HCEC 1CT (cell line): ENCODE data around the gene GOLGA1.
"Not testable (repeated sequence)": the region's sequence is repeated elsewhere in the genome, so short reads cannot be mapped to it uniquely, and the experiment has no call there.

ENCODE experiments used
- DNase-seq: peaks from one replicate; pipeline ENCODE4 v3.0.0-alpha.2; 2017

GOLGA1 gene

GRCh38 chr9:124934290-124934689 is 6.6 kb downstream of the GOLGA1 start:
- DNase-seq, result peak; percentile 60

- no peak for DNase-seq
Measured at GRCh38 chr9:124932333-124932732, 8.6 kb downstream of the GOLGA1 start.

- no peak for DNase-seq
Measured at GRCh38 chr9:124929464-124929863, 11.4 kb downstream of the GOLGA1 start.

DNA sequence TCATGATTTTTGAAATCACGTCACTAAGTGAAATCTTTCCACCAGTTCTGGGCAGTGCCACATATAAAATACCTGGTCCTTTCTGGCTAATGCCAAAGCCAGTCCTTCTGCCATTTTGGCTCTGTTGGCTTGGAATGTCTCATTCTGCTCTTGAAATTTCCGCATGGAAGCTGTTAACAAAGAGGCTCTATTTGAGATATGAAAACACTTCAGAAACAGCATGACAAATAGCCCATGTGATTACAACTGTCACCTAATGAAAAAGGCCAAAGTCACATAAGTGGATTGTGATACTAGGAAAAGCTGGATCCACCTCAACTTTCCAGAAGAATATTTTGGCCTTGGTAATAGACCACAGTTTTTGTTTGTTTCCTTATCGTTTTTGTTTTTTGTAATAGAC is 12.8 kb downstream of the GOLGA1 start:
- no peak for DNase-seq

DNA sequence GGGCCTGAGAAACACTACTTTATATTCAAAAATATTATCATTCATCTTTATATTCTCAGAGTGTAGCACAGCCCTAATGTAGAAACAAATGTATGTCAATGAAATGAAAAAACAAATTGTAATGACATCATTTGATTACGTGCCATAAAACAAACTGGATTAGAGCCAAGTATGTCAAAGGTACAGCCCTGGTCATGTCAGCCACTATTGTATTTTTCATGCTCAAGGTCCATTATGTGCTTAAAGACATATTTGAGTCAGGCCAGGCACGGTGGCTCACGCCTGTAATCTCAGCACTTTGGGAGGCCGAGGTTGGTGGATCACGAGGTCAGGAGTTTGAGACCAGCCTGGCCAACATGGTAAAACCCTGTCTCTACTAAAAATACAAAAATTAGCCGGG is 20.5 kb downstream of the GOLGA1 start:
- DNase-seq, result not testable (repeated sequence)

DNA sequence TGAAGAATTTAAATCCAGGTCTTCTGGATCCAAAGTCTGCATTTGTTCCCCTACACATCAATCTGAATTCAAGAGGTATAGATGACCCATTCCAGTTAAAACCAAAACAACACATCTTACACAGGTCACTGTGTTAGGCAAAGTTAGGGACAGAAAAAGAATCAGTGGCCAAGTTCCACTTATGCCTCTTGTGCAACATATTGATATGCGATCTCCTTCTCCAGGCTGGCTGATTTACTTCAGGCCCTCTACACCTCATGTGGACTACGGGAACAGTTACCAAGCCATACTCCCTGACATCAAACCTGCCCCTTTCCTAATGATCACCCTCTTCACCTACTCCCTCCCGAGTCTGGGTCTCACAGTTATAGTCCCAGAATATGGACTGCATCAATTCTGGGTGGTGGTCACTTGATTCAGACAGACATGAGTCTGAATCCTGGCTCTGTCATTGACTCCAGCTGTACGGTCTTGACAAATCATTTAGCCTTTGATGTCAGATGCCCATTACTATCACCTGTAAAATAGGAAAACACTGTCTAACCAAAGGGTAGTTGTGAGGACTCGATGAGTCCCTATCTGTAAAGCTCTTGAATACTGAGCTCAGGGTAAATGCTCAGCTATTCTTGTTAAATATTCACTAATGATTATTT is 26.0 kb downstream of the GOLGA1 start:
- DNase-seq, result no peak

DNA sequence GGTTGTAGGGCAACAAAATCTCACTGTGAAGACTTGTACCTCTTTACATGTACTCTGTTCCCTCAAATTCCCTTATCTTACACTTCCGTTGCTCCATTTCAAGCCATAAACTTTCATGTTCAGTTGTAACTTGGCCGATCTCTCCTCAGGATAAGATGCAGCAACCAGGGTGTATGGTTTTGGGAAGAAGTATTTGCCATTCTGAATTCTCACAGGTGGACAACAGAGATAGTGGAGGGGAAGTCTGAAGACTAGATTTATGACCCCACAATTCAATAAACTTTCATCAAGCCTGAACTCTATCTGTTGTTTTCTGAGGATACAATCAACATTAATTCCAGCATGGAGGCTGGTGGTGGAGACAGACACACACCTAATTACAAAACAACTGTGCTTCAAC is 27.5 kb downstream of the GOLGA1 start:
- no peak for DNase-seq

GRCh38 chr9:124911766-124912165 is 29.1 kb downstream of the GOLGA1 start:
- no peak for DNase-seq

GRCh38 chr9:124908098-124908497 is 32.8 kb downstream of the GOLGA1 start:
- DNase-seq, result no peak

DNA sequence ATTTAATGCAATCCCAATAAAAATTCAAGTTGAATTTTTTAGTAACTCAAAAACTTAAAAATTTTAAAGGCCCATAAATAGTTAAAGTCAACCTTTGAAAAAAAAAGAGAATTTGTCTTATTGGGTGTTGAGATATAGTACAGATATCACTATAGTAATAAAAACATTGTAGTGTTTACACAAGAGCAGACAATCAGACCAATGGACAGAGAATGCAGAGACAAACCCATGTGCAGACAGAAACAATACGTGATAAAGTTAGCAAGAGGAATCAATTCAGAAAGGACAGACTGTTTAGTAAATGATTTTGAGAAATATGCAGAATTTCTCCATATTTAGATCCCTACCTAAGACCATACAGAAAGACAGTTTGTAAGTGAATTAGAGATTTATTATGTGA is 33.9 kb downstream of the GOLGA1 start:
- no peak for DNase-seq

DNA sequence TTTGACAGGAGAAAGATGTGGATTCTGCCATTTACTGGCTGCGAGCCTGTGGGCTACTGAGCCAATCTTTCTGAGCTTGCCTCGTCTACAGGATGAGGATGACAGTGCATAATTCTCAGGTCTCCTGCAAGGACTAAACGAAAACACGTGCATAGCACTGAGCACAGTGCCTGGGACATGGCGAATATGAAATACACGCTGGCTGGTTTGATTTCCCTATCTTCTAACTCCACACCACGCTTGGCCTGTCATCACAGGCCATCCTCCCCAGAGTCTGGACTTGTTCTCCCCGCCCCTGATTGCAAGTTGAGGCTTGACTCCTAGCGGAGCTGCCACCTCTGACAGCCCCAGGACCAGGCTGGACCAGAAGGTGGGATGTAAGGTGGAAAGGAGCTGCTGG is 41.0 kb downstream of the GOLGA1 start:
- DNase-seq, result no peak

DNA sequence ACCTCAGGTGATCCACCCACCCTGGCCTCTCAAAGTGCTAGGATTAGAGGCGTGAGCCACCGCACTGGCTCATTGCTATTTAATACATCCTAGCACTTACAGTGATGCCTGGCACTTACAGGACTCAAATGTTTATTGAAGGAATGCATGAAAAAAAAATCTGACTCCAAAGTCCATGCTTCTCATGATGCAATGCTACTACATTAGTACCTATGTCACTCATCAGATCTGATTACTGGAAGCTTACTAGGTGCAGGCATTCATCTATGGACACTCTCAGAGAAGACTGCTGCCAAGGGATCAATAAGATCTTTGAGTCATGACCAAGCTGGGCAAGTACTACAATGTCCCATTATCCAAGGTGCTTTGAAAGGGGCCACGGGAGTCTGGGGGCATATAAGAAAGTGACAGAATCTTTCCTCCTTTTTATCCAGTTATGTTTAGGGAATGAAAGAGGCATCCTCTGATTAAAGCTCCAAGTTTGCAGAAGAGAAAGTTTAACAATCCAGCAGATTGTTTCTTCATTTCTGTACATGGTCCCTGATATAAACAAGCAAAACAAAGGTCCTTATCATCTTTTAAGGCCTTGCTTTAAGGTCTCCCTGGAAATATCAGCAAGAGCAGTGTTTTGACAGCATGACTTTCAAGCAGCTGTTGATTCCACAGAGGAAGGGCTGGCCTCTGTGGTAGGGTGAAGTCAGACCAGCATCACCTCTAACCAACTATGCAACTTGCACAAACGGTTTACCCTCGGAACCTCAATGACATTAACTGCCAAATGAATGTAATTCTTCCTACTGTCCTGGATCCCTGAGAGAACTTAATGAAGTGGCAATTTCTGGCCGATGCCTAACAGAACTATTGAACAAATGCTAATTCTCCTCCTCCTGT is 43.1 kb downstream of the GOLGA1 start:
- DNase-seq, result no peak

GRCh38 chr9:124894741-124895170 is 46.1 kb downstream of the GOLGA1 start:
- peak; percentile 39 for DNase-seq

DNA sequence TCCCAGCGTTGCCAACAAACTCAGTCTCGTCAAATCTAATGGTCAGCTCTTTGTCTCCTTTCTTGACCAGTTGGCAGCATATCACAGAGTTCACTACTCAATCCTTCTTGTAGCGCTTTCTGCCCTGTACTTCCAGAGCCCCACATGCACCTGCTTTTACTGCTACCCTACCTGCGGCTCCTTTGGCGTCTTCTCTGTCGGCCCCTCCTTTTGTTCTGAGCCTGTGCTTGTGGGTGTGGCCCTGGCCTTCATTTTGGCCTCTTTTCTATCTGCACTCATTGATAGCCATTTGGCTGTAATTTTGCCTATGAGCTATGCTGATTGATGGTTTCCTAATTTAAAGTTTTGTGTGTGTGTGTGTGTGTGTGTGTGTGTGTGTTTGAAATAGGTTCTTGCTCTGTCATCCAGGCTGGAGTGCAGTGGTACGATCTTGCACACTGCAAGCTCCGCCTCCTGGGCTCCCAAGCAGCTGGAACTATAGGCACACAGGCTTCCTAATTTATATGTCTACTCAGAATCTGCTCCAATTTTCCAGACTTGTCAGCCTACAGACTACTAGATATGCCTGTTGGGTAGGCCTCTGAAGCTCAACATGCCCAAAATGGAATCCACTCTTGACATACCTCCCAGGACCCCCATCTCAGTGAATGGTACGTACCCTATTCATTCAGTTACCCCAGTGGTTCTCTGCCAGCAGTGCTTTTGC is 46.7 kb downstream of the GOLGA1 start:
- DNase-seq, result no peak

DNA sequence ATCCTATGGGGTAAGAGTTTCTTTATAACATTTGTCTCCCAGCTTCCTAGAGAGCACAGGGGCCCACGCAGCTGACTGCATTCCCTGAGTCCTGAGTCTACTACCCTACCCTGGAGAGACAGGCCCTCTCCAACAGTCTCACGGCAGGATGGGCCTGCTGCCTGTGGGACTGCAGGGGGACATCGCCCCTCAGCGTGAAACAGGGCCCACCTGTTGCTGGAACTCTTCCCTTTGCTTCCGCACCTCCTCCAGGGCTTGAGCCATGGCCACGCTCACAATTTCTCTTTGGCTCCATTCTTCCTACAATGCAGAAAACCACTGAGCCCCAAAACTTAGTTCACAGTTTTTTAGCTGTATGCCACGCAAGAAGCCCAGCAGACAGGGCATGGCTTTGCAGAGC is 50.7 kb downstream of the GOLGA1 start:
- no peak for DNase-seq

DNA sequence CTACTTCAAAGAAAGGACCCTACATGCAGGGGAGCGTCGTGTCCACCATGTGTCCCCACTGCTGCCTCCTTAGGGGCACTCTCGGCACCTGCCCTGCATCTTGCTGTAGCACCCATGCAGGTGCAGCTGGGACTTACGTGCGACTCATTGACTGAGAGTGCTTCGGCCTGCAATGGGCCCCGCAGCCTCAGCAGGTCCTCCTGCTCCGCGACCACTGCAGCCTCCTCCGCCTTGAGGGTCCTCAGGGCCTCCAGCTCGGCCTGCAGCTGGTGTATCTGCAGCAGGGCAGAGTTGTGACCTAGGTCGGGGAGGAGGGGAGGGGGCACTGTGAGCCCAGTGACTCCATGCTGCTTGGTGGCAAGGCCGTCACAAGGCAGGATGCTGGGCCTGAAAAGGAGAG is 51.9 kb downstream of the GOLGA1 start:
- no peak for DNase-seq

DNA sequence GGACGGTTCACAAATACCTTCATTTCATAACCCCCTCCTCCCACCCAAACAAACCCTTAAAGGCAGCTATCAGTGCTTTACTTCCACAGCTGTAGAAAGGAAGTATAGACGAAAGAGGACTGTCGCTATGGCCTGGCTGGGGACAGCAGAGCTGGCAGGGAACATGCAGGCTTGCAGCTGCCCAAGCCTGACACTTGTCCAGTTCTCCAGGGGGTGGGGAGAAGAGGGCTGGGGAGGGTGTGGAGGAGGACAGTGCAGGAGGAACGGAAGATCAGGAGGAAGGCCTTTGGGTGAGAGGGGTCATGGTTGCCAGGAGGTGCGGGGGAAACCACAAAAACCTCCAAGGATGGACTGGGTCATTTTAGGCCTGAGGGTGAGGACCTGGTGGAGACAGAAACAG is 53.1 kb downstream of the GOLGA1 start:
- no peak for DNase-seq

- DNase-seq, result no peak
Measured at GRCh38 chr9:124886866-124887492, 53.9 kb downstream of the GOLGA1 start.

- DNase-seq, result no peak
Measured at GRCh38 chr9:124886461-124886860, 54.4 kb downstream of the GOLGA1 start.

GRCh38 chr9:124885551-124885950 is 55.3 kb downstream of the GOLGA1 start:
- no peak for DNase-seq

DNA sequence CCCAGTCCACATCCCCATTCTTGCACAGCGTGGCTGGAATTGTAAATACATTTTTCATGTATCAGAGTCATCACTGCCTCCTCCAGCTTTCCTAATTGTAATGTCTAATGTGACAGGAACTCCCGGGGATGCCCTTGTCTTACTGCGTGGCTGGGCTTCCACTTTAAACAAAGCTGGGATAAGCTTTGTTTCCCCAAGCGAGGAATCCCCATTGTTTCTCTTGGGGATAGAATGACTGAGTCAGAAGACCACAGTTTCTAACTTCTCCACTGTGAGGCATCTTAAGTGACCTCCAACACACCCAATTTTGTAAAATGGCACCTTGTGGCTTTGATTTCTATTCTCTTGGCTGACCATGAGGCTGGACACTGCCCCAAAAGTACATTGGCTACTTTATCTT is 56.5 kb downstream of the GOLGA1 start:
- DNase-seq, result no peak

DNA sequence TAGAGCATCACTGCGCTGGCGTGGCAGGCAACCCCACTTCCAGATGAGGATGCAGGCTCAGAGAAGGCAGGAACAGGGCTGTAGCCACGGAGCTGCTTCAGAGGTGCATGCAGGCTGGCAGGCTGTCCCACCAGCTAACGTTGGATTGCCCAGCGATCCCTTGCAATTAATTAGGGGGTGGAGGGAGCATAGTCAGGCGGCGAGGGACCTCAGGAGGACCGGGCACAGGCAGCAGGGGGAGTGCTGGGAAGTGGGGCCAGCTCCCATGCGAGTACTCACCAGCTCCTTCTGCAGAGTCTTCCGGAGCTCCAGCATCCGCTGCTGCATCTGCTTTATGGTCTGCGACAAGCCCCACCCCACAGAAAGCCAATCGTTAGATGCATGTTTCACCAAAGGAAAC is 58.7 kb downstream of the GOLGA1 start:
- no peak for DNase-seq

DNA sequence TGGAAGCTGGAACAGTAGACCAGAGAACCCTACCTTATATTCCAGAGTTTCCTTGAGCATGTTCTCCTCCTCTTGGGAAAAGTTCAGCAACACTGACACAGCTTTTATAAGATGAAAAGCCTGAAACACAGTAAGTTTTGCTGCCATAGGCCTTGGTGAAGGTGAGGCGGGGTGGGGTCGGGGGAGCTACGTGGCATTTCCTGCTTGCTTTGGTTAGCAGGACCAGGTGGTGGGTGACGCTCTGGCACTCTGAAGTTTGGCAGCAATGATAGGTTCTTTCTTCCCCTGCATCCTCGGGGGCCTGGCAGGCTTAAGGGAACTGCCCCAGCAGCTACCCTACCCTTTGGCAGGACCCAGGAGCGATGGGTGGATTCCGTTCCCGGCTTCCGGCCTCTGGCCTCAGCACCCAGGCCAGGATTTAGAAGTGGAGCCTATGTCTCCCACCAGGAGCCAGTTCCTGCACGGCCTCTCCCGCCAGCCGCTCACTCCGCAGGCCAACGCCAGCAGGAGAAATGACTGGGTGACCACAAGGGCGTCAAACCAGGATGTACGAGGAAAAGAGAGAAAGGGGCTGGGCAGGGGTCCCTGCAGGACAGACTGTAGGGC is 59.6 kb downstream of the GOLGA1 start:
- DNase-seq, result no peak
